ENCODE results near the gene KRT76.

Gene KRT76

GRCh38 chr12:52813203-52813819 lies 36.2 kb upstream of the KRT76 start:
- DNase-seq (ENCODE audit: low spot score) = no peak

- DNase-seq (ENCODE audit: low spot score) = no peak
These were observed 35.6 kb upstream of the KRT76 start for GRCh38 chr12:52812749-52813148.

- no peak for DNase-seq (ENCODE audit: low spot score)
These were observed 34.9 kb upstream of the KRT76 start for GRCh38 chr12:52812073-52812400.

- no peak for DNase-seq (ENCODE audit: low spot score)
These were observed 34.3 kb upstream of the KRT76 start for GRCh38 chr12:52811191-52812072.

GRCh38 chr12:52810554-52810953 lies 33.4 kb upstream of the KRT76 start:
- DNase-seq (ENCODE audit: low spot score) = no peak

GRCh38 chr12:52809166-52809565 lies 32.0 kb upstream of the KRT76 start:
- DNase-seq (ENCODE audit: low spot score) = no peak

- no peak for DNase-seq (ENCODE audit: low spot score)
These were observed 31.5 kb upstream of the KRT76 start for GRCh38 chr12:52808573-52809160.

GRCh38 chr12:52807544-52808470 lies 30.7 kb upstream of the KRT76 start:
- no peak for DNase-seq (ENCODE audit: low spot score)

- no peak for DNase-seq (ENCODE audit: low spot score)
These were observed 29.8 kb upstream of the KRT76 start for GRCh38 chr12:52806821-52807543.

- DNase-seq (ENCODE audit: low spot score) = no peak
These were observed 29.1 kb upstream of the KRT76 start for GRCh38 chr12:52806169-52806811.

- DNase-seq (ENCODE audit: low spot score) = no peak
These were observed 28.6 kb upstream of the KRT76 start for GRCh38 chr12:52805739-52806138.

GRCh38 chr12:52805000-52805399 lies 27.9 kb upstream of the KRT76 start:
- no peak for DNase-seq (ENCODE audit: low spot score)

- no peak for DNase-seq (ENCODE audit: low spot score)
These were observed 25.3 kb upstream of the KRT76 start for GRCh38 chr12:52802442-52802841.

GRCh38 chr12:52801773-52802172 lies 24.6 kb upstream of the KRT76 start:
- no peak for DNase-seq (ENCODE audit: low spot score)

- DNase-seq (ENCODE audit: low spot score) = no peak
These were observed 23.2 kb upstream of the KRT76 start for GRCh38 chr12:52800259-52800917.

GRCh38 chr12:52799505-52800211 lies 22.5 kb upstream of the KRT76 start:
- DNase-seq (ENCODE audit: low spot score) = no peak

- no peak for DNase-seq (ENCODE audit: low spot score)
These were observed 21.7 kb upstream of the KRT76 start for GRCh38 chr12:52798671-52799504.

- no peak for DNase-seq (ENCODE audit: low spot score)
These were observed 21.0 kb upstream of the KRT76 start for GRCh38 chr12:52798003-52798670.

All from globus pallidus (tissue), 1 donor.